ENCODE results near the gene NLN. TPM values are rescaled to one million over a fixed set of nuclear protein-coding genes. Genes with fewer than 3 reads are reported as not detected.

Gene NLN
- polyA plus RNA-seq, 1 donor (not counting 4 experiments of a cell fraction or from before 2014, with no cell fraction given) = 26.1 TPM

DNA sequence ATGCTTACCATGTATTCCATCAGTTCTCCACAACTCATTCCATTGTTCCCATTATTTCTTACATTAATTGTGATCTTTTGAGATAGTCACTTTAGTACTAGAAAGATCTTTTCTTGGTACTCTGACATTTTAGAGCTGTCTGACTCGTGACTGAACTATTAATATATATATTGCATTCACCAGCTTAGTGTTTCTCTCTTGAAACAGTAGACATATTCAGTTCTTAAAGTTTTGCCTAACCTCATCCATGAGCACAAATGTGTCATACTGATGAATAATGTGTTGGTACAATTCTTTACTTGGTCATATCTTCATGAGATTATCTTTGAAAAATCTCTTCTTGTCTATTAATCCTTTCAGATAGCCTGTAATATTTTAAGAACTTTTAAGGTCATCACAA, 74.3 kb downstream of the NLN start:
- no peak overlapping the region for H2AFZ ChIP-seq (ENCODE audit: control insufficient read depth, low read length)
- no peaks in the 10 kb centered on the region for H3K9me3 ChIP-seq (ENCODE audit: control insufficient read depth, low read depth, low read length)
- H3K9me1 ChIP-seq (ENCODE audit: control insufficient read depth, extremely low read depth, insufficient read depth, low read length) = no peaks in the 10 kb centered on the region
- FAIRE-seq = peak; percentile 34
- no peak overlapping the region for H3K4me3 ChIP-seq (ENCODE audit: control insufficient read depth in 2 of 3, extremely low read depth in 1 of 3, insufficient read depth in 2 of 3, low read depth in 1 of 3, low read length in 3 of 3)
- dilution Hi-C loops (cut with MboI; ENCODE audit: extremely low pct_ligation_motif_present, low sequenced_read_pairs) = no loop called here
- H4K20me1 ChIP-seq (ENCODE audit: control insufficient read depth, extremely low read depth, insufficient read depth, low read length) = no peaks in the 10 kb centered on the region
- H3K4me2 ChIP-seq (ENCODE audit: control insufficient read depth, extremely low read depth, insufficient read depth, low read depth, low read length) = peak overlapping the region; percentile 31
- no peak for DNase-seq (ENCODE audit: low read depth, low spot score)
- H3K9ac ChIP-seq (ENCODE audit: control insufficient read depth, extremely low read depth, insufficient read depth, low read length) = no peak overlapping the region
- H3K27me3 ChIP-seq (ENCODE audit: control insufficient read depth, extremely low read depth, insufficient read depth, low read length) = no peaks in the 10 kb centered on the region
- TF ChIP-seq EZH2 (IDR thresholded peaks at IDR 0.05; ENCODE audit: low read length) = no peak
- TF ChIP-seq, protein P1, sequence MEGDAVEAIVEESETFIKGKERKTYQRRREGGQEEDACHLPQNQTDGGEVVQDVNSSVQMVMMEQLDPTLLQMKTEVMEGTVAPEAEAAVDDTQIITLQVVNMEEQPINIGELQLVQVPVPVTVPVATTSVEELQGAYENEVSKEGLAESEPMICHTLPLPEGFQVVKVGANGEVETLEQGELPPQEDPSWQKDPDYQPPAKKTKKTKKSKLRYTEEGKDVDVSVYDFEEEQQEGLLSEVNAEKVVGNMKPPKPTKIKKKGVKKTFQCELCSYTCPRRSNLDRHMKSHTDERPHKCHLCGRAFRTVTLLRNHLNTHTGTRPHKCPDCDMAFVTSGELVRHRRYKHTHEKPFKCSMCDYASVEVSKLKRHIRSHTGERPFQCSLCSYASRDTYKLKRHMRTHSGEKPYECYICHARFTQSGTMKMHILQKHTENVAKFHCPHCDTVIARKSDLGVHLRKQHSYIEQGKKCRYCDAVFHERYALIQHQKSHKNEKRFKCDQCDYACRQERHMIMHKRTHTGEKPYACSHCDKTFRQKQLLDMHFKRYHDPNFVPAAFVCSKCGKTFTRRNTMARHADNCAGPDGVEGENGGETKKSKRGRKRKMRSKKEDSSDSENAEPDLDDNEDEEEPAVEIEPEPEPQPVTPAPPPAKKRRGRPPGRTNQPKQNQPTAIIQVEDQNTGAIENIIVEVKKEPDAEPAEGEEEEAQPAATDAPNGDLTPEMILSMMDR (optimal IDR thresholded peaks at IDR 0.05 in 1 of 3, IDR thresholded peaks at IDR 0.05 in 1 of 3, conservative IDR thresholded peaks at IDR 0.05 in 1 of 3; ENCODE audit: extremely low read depth in 1 of 3, insufficient read depth in 2 of 3, low read length in 3 of 3) = no peak
- no peaks in the 10 kb centered on the region for H3K79me2 ChIP-seq (ENCODE audit: control insufficient read depth, insufficient read depth, low read length)
- H3K4me1 ChIP-seq (ENCODE audit: control insufficient read depth, extremely low read depth, insufficient read depth, low read length) = peaks cover 13% of the 10 kb centered on the region
- peak overlapping the region; percentile 10 for H3K27ac ChIP-seq (ENCODE audit: control insufficient read depth, insufficient read depth, low read length)
- H3K36me3 ChIP-seq (ENCODE audit: control insufficient read depth in 2 of 2, extremely low read depth in 1 of 2, insufficient read depth in 2 of 2, low read length in 2 of 2) = no peaks in the 10 kb centered on the region

DNA sequence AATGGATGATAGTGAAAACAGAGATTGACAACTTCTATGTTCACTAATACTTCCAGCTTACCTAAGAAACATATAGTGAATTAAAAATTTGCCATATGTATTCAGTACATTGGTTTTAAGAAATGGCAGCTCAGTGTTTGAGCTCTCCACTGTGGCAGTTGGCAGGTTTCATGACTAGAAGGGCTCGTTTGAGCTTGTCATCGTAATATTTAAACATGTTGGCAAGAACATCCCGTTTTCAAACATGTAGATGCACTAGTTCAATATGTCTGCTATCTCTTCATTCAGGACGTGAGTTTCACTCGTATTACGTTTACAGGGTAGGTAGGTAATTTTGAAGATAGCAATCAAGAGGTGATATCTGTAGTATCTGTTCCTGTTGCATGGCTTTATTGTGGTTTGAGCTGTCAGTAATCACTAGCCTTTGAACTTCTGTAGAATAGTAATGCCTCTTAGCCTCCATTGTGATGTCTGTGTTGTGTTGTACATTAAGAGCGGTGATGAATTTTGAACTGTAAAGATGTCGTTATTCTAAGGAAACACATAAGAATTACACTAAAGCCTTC, 74.8 kb downstream of the NLN start:
- peak overlapping the region; percentile 10 for H3K27ac ChIP-seq (ENCODE audit: control insufficient read depth, insufficient read depth, low read length)
- no peak overlapping the region for H3K9ac ChIP-seq (ENCODE audit: control insufficient read depth, extremely low read depth, insufficient read depth, low read length)
- H4K20me1 ChIP-seq (ENCODE audit: control insufficient read depth, extremely low read depth, insufficient read depth, low read length) = no peaks in the 10 kb centered on the region
- dilution Hi-C loops (cut with MboI; ENCODE audit: extremely low pct_ligation_motif_present, low sequenced_read_pairs) = no loop called here
- peak overlapping the region; percentile 31 for H3K4me2 ChIP-seq (ENCODE audit: control insufficient read depth, extremely low read depth, insufficient read depth, low read depth, low read length)
- H2AFZ ChIP-seq (ENCODE audit: control insufficient read depth, low read length) = no peak overlapping the region
- no peak for TF ChIP-seq EZH2 (IDR thresholded peaks at IDR 0.05; ENCODE audit: low read length)
- TF ChIP-seq, protein P1 (optimal IDR thresholded peaks at IDR 0.05 in 1 of 3, IDR thresholded peaks at IDR 0.05 in 1 of 3, conservative IDR thresholded peaks at IDR 0.05 in 1 of 3; ENCODE audit: extremely low read depth in 1 of 3, insufficient read depth in 2 of 3, low read length in 3 of 3) = no peak
- H3K9me3 ChIP-seq (ENCODE audit: control insufficient read depth, low read depth, low read length) = no peaks in the 10 kb centered on the region
- no peak for DNase-seq (ENCODE audit: low read depth, low spot score)
- peaks cover 13% of the 10 kb centered on the region for H3K4me1 ChIP-seq (ENCODE audit: control insufficient read depth, extremely low read depth, insufficient read depth, low read length)
- H3K4me3 ChIP-seq (ENCODE audit: control insufficient read depth in 2 of 3, extremely low read depth in 1 of 3, insufficient read depth in 2 of 3, low read depth in 1 of 3, low read length in 3 of 3) = no peak overlapping the region
- no peaks in the 10 kb centered on the region for H3K27me3 ChIP-seq (ENCODE audit: control insufficient read depth, extremely low read depth, insufficient read depth, low read length)
- H3K36me3 ChIP-seq (ENCODE audit: control insufficient read depth in 2 of 2, extremely low read depth in 1 of 2, insufficient read depth in 2 of 2, low read length in 2 of 2) = no peaks in the 10 kb centered on the region
- FAIRE-seq = peak; percentile 26
- H3K9me1 ChIP-seq (ENCODE audit: control insufficient read depth, extremely low read depth, insufficient read depth, low read length) = no peaks in the 10 kb centered on the region
- H3K79me2 ChIP-seq (ENCODE audit: control insufficient read depth, insufficient read depth, low read length) = no peaks in the 10 kb centered on the region
